T-helper 2 cell treated with Interferon-gamma antibody and Interleukin-4, amounts not matched to agents 100 ng/mL and 5 ng/mL, for 36 hours (primary cell): Measurements from ENCODE around the gene FAM9C. TPM values are rescaled to one million over a fixed set of nuclear protein-coding genes. Genes with fewer than 3 reads are reported as not detected.
"Not testable (repeated sequence)": the region's sequence is repeated elsewhere in the genome, so short reads cannot be mapped to it uniquely, and the experiment has no call there.

ENCODE experiments used
- intact Hi-C: fragments of 100-400 bp; cut with micrococcal nuclease; formaldehyde crosslinking; loops from one replicate; pipeline ENCODE4 v1.15.1; 2023
- total RNA-seq: library from RNA; stranded (reverse); gene quantifications from 2 replicates; pipeline ENCODE4 v1.2.3, GENCODE V29; 2022

Gene FAM9C
- total RNA-seq, 1 donor from 2014 or later = not detected

DNA sequence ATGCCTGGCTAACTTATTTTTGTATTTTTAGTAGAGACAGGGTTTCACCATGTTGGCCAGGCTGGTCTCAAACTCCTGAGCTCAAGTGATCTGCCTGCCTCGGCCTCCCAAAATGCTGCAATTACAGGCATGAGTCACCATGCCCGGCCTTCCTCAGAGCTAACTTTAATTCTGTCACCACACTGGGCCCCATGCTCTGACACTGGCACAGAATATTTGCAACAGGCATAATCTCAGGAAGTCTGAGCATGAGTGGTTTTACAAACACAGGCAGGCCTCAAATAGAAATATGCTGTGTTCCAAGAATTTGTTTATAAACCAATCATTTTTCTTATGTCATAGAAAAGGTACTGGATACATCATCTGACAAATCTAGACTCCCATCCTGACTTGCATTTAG is 32.7 kb upstream of the FAM9C start:
- intact Hi-C loops = no loop called here

DNA sequence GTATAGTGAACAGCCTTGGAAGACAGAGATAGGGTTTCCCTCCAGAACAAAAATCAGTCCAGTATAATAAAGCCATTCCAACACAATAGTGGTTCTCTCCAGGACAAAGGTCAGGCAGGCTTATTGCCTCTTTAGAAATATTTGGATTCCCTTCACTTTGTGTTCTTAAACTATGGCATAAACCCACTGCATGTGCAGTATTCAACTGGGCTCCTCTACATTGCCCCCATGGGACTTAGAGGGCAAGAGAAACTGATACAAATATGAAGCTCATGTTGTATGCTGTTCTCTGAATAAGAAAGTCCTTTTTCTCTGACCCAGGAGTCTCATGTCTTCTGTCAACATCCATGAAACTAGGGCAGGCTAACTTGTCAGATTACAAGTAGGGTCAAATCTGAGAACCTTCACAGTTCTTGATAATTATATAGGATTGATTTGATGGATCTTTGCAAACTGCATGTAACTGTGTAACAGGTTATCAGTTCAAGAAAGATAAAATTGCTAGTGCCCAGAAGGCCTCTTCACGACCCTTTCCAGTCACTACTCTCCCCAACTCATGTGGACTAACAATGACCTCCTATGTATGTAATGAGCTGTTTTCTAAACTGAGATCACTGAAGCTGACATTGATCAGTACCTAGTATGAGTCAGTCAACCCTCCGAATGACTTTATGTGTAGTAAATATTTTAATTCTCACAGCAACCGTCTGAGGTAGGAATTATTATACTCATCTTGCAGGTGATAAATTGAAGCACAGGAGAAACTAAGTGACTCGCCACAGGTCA is 31.9 kb upstream of the FAM9C start:
- intact Hi-C loops = loop anchor here (1.0 kb wide), 1 partner anchor 9 kb away; no protein-coding TSS in a partner anchor

- intact Hi-C loops = no loop called here
Observed at GRCh38 chrX:13074297-13075262, 30.2 kb upstream of the FAM9C start.

- intact Hi-C loops = no loop called here
Observed at GRCh38 chrX:13069771-13070416, 25.5 kb upstream of the FAM9C start.

DNA sequence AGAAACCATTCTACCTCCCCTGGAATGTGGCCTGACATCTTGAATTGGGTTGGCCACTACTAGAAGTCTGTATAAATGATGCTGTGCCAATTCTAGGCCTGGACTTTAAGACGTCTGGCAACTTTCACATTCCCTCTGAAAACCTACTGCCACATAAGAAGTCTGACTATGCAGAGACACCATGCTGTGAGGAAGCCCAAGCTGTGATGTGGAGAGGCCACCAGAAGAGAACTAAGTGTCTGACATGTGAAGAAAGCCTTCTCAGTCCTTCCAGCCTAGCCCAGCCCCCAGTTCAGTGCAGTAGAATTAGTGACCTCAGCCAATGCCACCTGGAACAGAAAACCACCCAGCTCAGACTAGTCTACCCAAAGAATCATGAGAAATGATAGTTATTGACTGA is 24.2 kb upstream of the FAM9C start:
- intact Hi-C loops = no loop called here

DNA sequence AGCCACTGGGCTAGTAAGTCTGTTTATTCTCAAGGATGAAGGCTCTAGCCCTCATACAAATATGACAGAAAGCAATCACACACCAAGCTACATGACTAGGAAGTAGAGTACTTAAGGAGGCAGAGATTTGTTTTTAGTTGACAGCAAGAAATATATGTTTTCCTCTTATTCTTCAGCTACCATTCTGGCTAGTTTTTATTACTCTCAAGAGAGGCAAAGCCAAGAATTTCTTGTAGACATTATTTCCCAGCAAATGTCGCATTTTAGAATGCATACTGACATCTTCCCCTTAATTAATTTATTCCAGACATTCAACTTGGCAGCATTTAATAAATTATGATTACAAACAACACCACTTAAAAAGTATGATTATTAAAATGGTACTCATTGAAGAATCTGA is 23.4 kb upstream of the FAM9C start:
- intact Hi-C loops = no loop called here

- intact Hi-C loops = no loop called here
Observed at GRCh38 chrX:13066391-13066790, 22.0 kb upstream of the FAM9C start.

DNA sequence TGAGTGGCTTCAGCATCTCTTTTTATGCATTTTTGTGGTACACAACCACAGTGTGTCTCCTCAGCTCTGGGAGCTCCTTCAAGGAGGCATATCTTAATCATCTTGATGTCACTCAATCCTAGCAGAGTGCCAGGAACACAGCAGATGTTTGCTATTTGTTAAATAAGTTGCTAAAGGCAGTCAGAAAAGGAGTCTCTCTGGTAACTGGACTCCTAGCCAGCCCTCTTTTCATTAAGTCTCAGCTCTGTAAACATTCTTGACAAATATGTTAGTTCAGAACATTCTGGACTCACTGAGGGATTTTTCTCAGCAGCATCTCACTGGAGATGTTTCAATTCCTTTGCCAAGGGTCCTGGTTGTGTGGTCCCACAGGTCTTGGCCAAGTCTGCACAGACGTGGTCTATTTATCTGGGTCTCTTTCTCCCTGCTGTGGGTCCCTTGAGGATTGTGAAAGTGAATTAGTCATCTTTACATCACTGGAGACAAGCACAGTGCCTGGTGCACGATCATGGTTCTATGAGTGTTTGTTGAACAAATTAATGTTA is 20.3 kb upstream of the FAM9C start:
- intact Hi-C loops = no loop called here

DNA sequence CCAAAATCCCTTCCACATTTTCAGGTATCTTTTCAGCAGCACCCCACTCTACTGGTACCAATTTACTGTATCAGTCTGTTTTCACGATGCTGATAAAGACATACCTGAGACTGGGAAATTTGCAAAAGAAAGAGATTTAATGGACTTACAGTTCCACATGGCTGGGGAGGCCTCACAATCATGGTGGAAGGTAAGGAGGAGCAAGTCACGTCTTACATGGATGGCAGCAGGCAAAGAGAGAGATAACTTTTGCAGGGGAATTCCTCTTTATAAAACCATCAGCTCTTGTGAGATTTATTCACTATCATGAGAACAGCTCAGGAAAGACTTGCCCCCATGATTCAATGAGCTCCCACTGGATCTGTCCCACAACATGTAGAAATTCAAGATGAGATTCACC is 18.7 kb upstream of the FAM9C start:
- intact Hi-C loops = not testable (repeated sequence)

GRCh38 chrX:13062331-13062730 is 17.9 kb upstream of the FAM9C start:
- intact Hi-C loops = not testable (repeated sequence)

- intact Hi-C loops = not testable (repeated sequence)
Observed at GRCh38 chrX:13061215-13061708, 16.8 kb upstream of the FAM9C start.

DNA sequence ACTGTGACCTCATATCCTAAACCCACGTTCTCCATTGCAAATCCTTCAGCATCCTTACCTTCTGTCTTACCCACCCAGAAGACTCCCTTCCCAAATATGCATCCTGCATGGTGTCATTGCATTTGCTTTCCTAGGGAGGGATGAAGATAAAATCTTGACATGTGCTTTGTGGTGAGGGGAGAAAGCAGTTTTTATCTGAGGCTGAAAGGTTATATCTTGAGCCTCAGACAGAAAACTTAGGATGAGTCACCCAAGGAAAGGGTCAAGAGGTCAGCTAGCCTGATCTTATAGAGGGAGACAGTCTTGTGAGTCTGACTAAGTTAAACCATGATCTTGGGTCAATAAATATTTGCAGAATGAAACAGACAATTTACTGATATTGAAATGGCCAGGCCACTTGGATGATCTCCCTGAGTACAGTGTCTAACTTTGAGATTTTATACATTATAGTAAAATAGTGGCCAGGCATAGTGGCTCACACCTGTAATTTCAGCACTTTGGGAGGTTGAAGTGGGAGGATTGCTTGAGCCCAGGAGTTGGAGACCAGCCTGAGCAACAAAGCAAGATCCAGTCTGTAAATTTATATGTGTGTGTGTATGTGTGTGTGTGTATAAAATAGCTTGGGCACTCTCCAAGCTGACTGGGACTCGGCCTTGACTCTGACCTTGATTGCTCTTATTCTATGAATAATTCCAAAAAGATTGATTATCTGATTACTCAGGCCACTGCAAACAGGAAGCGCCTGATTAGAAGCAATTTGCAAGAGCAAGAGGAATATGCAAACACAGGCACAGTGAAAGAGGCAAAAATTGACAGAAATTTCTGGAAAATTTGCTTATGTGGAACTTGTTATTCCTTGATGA is 15.4 kb upstream of the FAM9C start:
- intact Hi-C loops = no loop called here

DNA sequence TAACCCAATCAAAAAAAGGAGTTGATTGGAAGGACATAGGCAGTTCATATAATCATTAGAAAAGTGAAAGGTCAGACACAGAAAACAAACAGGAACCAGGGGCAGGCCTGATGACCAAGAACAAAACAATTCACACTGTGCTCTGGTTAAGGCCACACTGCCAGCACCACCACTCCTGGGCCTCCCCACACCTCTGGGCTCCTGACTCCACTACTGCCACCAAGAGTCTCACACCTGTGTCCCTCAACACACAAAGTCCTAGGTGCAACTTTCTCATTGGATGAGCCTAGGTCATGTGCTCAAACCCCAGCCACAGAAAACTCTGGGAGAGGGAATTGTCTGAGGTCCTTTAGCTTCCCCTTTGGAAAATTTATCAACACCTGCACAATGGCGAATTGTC is 11.1 kb upstream of the FAM9C start:
- intact Hi-C loops = no loop called here

- intact Hi-C loops = no loop called here
Observed at GRCh38 chrX:13053171-13053570, 8.8 kb upstream of the FAM9C start.

GRCh38 chrX:13051529-13052172 is 7.2 kb upstream of the FAM9C start:
- intact Hi-C loops = no loop called here

DNA sequence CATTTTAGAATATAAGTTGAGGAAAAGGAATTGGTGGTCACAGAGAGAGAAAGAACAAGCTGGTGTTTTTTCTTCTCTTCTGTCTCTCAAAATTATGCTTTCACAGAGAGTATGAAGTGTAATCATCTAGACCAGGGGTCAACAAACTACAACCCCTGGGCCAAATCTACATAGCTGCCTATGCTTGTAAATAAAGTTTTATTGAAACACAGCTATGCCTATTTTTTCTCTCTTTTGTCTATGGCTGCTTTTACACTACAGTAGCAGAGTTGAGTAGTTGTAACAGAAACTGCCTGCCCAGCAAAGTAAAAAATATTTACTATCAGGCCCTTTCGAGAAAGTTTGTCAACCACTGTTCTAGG is 6.7 kb upstream of the FAM9C start:
- intact Hi-C loops = no loop called here

DNA sequence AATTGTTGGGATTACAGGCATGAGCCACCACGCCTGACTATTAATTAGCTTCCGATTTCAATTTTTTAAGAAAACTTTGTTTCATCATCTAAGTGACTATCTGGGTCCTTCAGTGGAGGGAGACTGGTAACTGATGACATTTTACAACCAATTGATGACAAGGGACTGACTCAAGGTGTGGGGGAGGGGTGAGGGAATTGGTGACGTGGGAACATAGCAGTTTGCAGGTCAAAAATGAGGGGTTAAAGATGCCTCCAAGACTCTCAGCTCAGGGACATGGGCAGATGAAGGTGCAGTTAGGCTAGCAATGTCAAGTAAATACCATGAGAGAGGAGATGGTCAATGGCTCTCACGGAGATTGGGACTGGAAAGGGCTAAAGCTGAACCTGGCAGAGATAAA is 5.7 kb upstream of the FAM9C start:
- intact Hi-C loops = no loop called here

GRCh38 chrX:13048280-13048679 is 3.9 kb upstream of the FAM9C start:
- intact Hi-C loops = no loop called here

- intact Hi-C loops = no loop called here
Observed at GRCh38 chrX:13047759-13048158, 3.3 kb upstream of the FAM9C start.
